Endothelial cell (in vitro differentiated cells): ENCODE results near the gene IFFO2. TPM values are rescaled to one million over a fixed set of nuclear protein-coding genes. Genes with fewer than 3 reads are reported as not detected.
A peak's percentile ranks its signal among the peaks of the same experiment; 100 is the strongest.

Experiments used
- DNase-seq: peaks from one replicate; pipeline ENCODE4 v3.0.0; 2021; ENCODE audit warnings: low spot score
- H3K27ac Mint-ChIP-seq: one replicate; pipeline ENCODE4 v1.8.0; 2021; ENCODE audit warnings: mixed read lengths, inconsistent platforms; ENCODE audit not compliant: unreplicated experiment
- H3K27me3 Mint-ChIP-seq: one replicate; pipeline ENCODE4 v1.8.0; 2021; ENCODE audit warnings: mild to moderate bottlenecking, moderate library complexity, mixed read lengths, inconsistent platforms; ENCODE audit not compliant: unreplicated experiment
- H3K36me3 Mint-ChIP-seq: one replicate; pipeline ENCODE4 v1.8.0; 2021; ENCODE audit warnings: mild to moderate bottlenecking, low read depth, mixed read lengths, inconsistent platforms; ENCODE audit not compliant: unreplicated experiment
- H3K4me1 Mint-ChIP-seq: one replicate; pipeline ENCODE4 v1.8.0; 2021; ENCODE audit warnings: mild to moderate bottlenecking, mixed read lengths, inconsistent platforms; ENCODE audit not compliant: unreplicated experiment
- H3K4me3 Mint-ChIP-seq: one replicate; pipeline ENCODE4 v1.8.0; 2021; ENCODE audit warnings: mild to moderate bottlenecking, mixed read lengths, inconsistent platforms; ENCODE audit not compliant: unreplicated experiment
- H3K9me3 Mint-ChIP-seq: one replicate; pipeline ENCODE4 v1.8.0; 2021; ENCODE audit warnings: mixed read lengths, inconsistent platforms; ENCODE audit not compliant: unreplicated experiment
- total RNA-seq: library from RNA; stranded (reverse); fragmentation: NEBNext Ultra II Directional; extraction: Animal tissue kit (Norgen Biotek cat#: 25700); gene quantifications from one replicate; pipeline ENCODE4 v1.2.1, GENCODE V29; 2021; ENCODE audit not compliant: unreplicated experiment
- TF ChIP-seq, protein P1 (sequence below): fragments of 200-600 bp; sonication (generic); IDR thresholded peaks from one replicate; pipeline ENCODE4 v1.5.0; 2021; ENCODE audit warnings: antibody characterized with exemption; ENCODE audit not compliant: unreplicated experiment

IFFO2 gene
- total RNA-seq, 1 donor from 2014 or later, result 16.7 TPM

DNA sequence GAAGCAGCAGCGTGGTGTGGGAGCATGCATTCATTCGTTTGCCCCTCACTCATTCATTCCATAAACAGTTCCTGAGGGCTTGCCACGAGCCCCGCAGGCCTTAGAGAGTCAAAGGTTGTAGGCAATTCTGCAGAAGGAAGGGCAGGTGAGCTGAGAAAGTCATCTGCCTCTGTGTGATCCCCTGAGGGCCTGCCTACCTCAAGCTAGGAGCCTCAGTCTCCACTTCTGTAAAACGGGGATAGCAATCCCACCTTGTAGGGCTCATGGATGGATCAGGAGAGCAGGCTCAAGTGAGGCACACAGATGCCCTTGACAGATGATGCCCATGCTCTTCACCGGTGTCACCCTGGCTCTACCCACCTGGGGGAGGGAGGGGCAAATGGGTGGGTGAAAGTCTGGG is 27.5 kb downstream of the IFFO2 start:
- Mint-ChIP-seq H3K27me3 (peaks cover 3% of the 10 kb centered on the region), H3K27ac (no peak overlapping the region), H3K9me3 (no peaks in the 10 kb centered on the region), H3K4me3 (no peak overlapping the region), H3K36me3 (no peaks in the 10 kb centered on the region), H3K4me1 (peaks cover 17% of the 10 kb centered on the region)
- DNase-seq, result no peak
- TF ChIP-seq, protein P1, sequence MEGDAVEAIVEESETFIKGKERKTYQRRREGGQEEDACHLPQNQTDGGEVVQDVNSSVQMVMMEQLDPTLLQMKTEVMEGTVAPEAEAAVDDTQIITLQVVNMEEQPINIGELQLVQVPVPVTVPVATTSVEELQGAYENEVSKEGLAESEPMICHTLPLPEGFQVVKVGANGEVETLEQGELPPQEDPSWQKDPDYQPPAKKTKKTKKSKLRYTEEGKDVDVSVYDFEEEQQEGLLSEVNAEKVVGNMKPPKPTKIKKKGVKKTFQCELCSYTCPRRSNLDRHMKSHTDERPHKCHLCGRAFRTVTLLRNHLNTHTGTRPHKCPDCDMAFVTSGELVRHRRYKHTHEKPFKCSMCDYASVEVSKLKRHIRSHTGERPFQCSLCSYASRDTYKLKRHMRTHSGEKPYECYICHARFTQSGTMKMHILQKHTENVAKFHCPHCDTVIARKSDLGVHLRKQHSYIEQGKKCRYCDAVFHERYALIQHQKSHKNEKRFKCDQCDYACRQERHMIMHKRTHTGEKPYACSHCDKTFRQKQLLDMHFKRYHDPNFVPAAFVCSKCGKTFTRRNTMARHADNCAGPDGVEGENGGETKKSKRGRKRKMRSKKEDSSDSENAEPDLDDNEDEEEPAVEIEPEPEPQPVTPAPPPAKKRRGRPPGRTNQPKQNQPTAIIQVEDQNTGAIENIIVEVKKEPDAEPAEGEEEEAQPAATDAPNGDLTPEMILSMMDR, result no peak

DNA sequence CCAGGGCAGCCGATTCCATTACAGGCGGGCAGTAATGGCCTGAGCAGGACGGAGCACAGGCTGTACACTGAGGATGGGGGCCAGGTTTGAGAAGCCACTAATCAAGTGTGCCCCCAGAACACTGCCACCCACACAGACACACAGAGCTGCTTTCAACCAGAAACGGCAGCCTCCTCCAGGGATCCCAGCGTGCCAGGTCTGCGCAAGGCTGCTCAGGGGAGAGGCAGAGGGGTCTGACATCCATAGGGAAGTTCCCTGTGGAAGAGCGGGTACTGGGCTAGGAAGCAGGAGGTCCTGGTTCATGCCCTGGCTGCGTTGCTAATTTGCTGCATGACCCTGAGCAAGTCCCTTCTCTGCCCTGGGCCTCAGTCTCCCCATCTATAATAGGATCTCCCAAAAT is 28.1 kb downstream of the IFFO2 start:
- no peak overlapping the region for H3K4me3 Mint-ChIP-seq
- H3K4me1 Mint-ChIP-seq, result peaks cover 22% of the 10 kb centered on the region
- H3K27ac Mint-ChIP-seq, result no peak overlapping the region
- DNase-seq, result no peak
- TF ChIP-seq, protein P1, result no peak
- no peaks in the 10 kb centered on the region for H3K36me3 Mint-ChIP-seq
- H3K27me3 Mint-ChIP-seq, result peaks cover 3% of the 10 kb centered on the region
- no peaks in the 10 kb centered on the region for H3K9me3 Mint-ChIP-seq

DNA sequence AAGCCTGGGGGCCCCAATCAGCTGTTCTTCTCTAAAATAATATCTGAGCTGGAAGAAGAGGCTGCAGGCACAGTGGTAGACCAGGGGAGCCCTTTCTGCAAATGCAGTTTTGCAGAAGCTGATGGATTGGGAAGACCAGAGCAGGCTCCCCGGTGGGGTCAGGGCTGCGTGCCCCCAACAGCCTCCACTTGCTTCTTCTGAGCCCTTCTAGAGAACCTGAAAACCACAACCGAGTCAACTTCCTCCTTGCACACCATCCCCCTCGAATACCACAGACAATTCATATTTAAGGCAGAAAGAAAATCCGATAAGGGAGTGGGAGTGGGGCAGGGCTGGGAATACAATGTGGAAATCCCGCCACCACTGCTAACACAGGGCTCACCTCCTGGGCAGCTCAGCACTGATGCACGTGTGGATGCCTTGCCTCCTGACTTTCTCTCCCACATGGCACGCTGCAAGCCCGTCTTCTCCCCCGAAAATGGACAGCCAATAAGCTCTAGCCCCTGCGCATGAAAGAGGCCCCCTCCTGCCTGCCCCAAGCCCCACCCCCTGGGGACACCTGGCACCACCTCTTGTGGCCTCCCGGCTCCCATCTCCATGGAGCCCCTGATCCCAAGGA is 28.7 kb downstream of the IFFO2 start:
- H3K4me3 Mint-ChIP-seq, result no peak overlapping the region
- H3K9me3 Mint-ChIP-seq, result no peaks in the 10 kb centered on the region
- no peak overlapping the region for H3K27ac Mint-ChIP-seq
- DNase-seq, result no peak
- TF ChIP-seq, protein P1, result no peak
- peaks cover 25% of the 10 kb centered on the region for H3K4me1 Mint-ChIP-seq
- H3K27me3 Mint-ChIP-seq, result peaks cover 6% of the 10 kb centered on the region
- H3K36me3 Mint-ChIP-seq, result no peaks in the 10 kb centered on the region

DNA sequence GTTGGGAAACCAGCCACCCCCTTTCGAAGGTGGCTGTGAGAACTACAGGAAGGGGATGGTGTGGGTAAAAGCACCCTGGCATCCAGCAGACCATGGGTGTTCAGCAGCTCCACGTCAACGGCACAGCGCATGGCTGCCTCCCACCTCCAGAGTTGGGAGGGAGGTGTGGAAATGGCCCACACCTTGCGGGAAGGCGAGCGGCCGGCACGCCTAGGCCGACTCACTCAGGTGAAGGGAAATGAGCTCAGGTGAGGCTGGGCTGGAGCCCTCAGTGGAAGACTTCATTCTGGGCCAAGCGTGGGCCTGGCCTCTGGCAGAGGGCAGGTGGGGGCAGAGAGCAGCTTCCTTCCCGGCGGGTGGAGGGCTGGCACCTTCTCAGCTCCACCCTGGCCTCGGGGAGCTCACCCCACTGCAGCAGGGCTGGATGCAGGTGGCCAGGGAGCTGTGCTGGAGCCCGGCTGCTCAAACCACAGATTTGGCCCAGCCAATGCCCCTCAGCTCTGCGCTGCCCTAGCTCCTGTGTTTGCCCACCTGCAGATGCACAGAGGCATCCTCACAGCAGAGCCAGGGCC is 29.3 kb downstream of the IFFO2 start:
- H3K4me3 Mint-ChIP-seq, result no peak overlapping the region
- peaks cover 25% of the 10 kb centered on the region for H3K4me1 Mint-ChIP-seq

More for the DNA sequence above, 29.3 kb downstream of the IFFO2 start:
- peak overlapping the region; percentile 92 for H3K27ac Mint-ChIP-seq
- no peak for DNase-seq
- no peaks in the 10 kb centered on the region for H3K9me3 Mint-ChIP-seq
- H3K27me3 Mint-ChIP-seq, result peaks cover 6% of the 10 kb centered on the region
- TF ChIP-seq, protein P1, result no peak
- H3K36me3 Mint-ChIP-seq, result no peaks in the 10 kb centered on the region
